Stimulated activated naive B cell treated with anti-CD40 and anti-IgM and Interleukin-4, amounts not matched to agents 10 μg/mL and 1 μg/mL and 100 μg/mL, for 72 hours (primary cell): ENCODE results near the gene PEX11G.

ENCODE experiments used
- ATAC-seq, 2 donors: fragments of 150-1000 bp; cut with Tn5 transposase; replicated peaks; 2 replicates each; pipeline ENCODE4 v1.10.0; 2021; ENCODE audit warnings: moderate library complexity in 1 of 2
- DNase-seq: peaks from one replicate; pipeline ENCODE4 v3.0.0; 2021
- H3K27ac Mint-ChIP-seq: one replicate; pipeline ENCODE4 v1.8.0; 2022; ENCODE audit warnings: mild to moderate bottlenecking, mixed read lengths
- H3K27me3 Mint-ChIP-seq, 2 donors: one replicate each; pipeline ENCODE4 v1.8.0; 2022; ENCODE audit warnings: mixed read lengths in 2 of 2
- H3K36me3 Mint-ChIP-seq, 2 donors: one replicate each; pipeline ENCODE4 v1.8.0; 2022; ENCODE audit warnings: mixed read lengths in 2 of 2, mild to moderate bottlenecking in 1 of 2
- H3K4me1 Mint-ChIP-seq, 2 donors: one replicate each; pipeline ENCODE4 v1.8.0; 2022; ENCODE audit warnings: mixed read lengths in 2 of 2, mild to moderate bottlenecking in 1 of 2
- H3K4me3 Mint-ChIP-seq, 2 donors: one replicate each; pipeline ENCODE4 v1.8.0; 2022; ENCODE audit warnings: mild to moderate bottlenecking in 2 of 2, mixed read lengths in 2 of 2, moderate library complexity in 1 of 2
- H3K9me3 Mint-ChIP-seq, 2 donors: one replicate each; pipeline ENCODE4 v1.8.0; 2022; ENCODE audit warnings: mixed read lengths in 2 of 2, mild to moderate bottlenecking in 1 of 2

Gene PEX11G

GRCh38 chr19:7515110-7515644 is 26.3 kb upstream of the PEX11G start:
- Mint-ChIP-seq H3K27ac (peak overlapping the region; percentile 83), H3K4me3 (peak overlapping the region; percentile 85 to 88), H3K36me3 (peaks cover 3 to 8% of the 10 kb centered on the region in 2 donors), H3K9me3 (no peaks in the 10 kb centered on the region), H3K4me1 (peaks cover 12 to 21% of the 10 kb centered on the region in 2 donors), H3K27me3 (peaks cover 0 to 7% of the 10 kb centered on the region in 2 donors)
- ATAC-seq (no peak), DNase-seq (no peak)

- H3K4me1 Mint-ChIP-seq: peaks cover 12 to 21% of the 10 kb centered on the region in 2 donors
- no peak for DNase-seq
- H3K27me3 Mint-ChIP-seq: peaks cover 7 to 18% of the 10 kb centered on the region in 2 donors
- peaks cover under 1 to 4% of the 10 kb centered on the region in 2 donors for H3K36me3 Mint-ChIP-seq
- no peak overlapping the region for H3K27ac Mint-ChIP-seq
- no peaks in the 10 kb centered on the region for H3K9me3 Mint-ChIP-seq
- no peak overlapping the region for H3K4me3 Mint-ChIP-seq
- ATAC-seq: no peak
These were observed 25.2 kb upstream of the PEX11G start for GRCh38 chr19:7513809-7514642.

DNA sequence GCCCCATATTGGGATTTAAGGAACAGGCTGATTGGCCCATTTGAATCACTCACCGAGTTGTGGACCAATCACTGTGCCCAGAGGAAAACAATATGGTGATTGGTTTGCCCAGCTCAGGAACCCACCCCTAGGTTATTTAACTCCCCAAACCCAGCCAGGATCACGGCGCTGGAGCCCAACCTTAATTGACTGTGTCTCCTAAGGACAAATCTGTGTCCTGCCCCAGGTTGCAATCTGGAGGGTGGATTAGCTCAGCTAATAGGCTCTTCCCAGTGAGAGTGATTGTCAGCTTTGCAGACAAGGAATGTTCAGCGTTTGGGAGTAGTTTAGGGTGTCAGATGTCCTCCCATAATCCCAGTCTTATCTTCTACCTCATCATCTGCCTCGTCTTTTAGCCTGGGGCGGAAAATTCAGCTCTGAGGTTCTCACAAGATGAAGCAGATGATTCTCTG is 23.6 kb upstream of the PEX11G start:
- no peaks in the 10 kb centered on the region for H3K36me3 Mint-ChIP-seq
- H3K4me1 Mint-ChIP-seq: peaks cover 14 to 24% of the 10 kb centered on the region in 2 donors
- no peak overlapping the region for H3K27ac Mint-ChIP-seq
- no peaks in the 10 kb centered on the region for H3K9me3 Mint-ChIP-seq
- peaks cover 19 to 29% of the 10 kb centered on the region in 2 donors for H3K27me3 Mint-ChIP-seq
- DNase-seq (no peak), ATAC-seq (no peak)
- H3K4me3 Mint-ChIP-seq: no peak overlapping the region

GRCh38 chr19:7509625-7510024 is 20.8 kb upstream of the PEX11G start:
- Mint-ChIP-seq H3K4me3 (no peak overlapping the region), H3K36me3 (peaks cover 0 to 4% of the 10 kb centered on the region in 2 donors), H3K27me3 (peaks cover 40 to 51% of the 10 kb centered on the region in 2 donors), H3K4me1 (peaks cover 12 to 26% of the 10 kb centered on the region in 2 donors), H3K9me3 (peaks cover 3 to 9% of the 10 kb centered on the region in 2 donors), H3K27ac (no peak overlapping the region)
- no peak for ATAC-seq
- DNase-seq: no peak

- ATAC-seq: peak; percentile 52 to 63
- no peak for DNase-seq
- Mint-ChIP-seq H3K27me3 (peaks cover 47 to 64% of the 10 kb centered on the region in 2 donors), H3K27ac (no peak overlapping the region), H3K4me1 (peaks cover 12 to 26% of the 10 kb centered on the region in 2 donors), H3K9me3 (peaks cover 3 to 9% of the 10 kb centered on the region in 2 donors), H3K4me3 (no peak overlapping the region), H3K36me3 (peaks cover 0 to 4% of the 10 kb centered on the region in 2 donors)
These were observed 19.0 kb upstream of the PEX11G start for GRCh38 chr19:7507884-7508283.

- Mint-ChIP-seq H3K36me3 (peaks cover 0 to 4% of the 10 kb centered on the region in 2 donors), H3K4me3 (peak overlapping the region; percentile 30 to 52), H3K4me1 (peaks cover 12 to 26% of the 10 kb centered on the region in 2 donors), H3K27ac (no peak overlapping the region), H3K9me3 (peaks cover 3 to 9% of the 10 kb centered on the region in 2 donors), H3K27me3 (peaks cover 52 to 68% of the 10 kb centered on the region in 2 donors)
- DNase-seq (peak; percentile 44), ATAC-seq (peak; percentile 81 to 87)
These were observed 17.8 kb upstream of the PEX11G start for GRCh38 chr19:7506385-7507328.

DNA sequence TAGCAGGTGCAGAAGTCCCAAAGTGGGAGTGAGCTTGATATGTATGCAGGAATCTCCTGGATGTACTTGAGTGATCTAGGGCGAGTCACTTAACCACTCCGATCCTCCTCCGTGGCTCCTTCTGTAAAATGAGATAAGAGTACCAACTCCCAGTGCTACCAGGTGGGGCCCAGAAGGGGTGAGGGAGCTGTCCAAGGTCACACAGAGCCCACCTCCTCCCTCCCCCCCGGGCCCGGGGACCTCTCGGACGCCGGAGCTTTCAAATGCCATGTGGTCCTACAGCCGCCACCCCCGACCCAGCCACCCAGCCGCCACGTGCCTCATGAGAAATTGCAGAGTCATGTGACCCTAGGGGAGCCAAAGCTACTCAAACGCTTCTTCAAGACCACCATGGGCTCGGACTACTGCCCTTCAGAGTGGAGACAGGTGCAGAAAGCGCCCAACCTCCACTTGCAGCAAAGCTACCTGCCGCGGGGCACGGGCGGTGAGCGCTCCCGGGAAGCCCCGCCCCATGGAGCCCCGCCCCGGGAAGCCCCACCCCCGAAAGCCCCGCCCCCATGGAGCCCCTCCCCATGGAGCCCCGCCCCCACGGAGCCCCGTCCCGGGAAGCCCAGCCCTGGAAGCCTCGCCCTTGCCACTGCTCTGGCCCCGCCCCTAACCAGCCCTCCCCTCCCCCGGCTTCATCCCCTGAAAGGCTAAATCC is 17.0 kb upstream of the PEX11G start:
- ATAC-seq (peak; percentile 31 to 49), DNase-seq (no peak)
- Mint-ChIP-seq H3K4me3 (peak overlapping the region; percentile 52 to 55), H3K27ac (peak overlapping the region; percentile 37), H3K27me3 (peaks cover 58 to 77% of the 10 kb centered on the region in 2 donors), H3K36me3 (peaks cover 2 to 4% of the 10 kb centered on the region in 2 donors), H3K9me3 (peaks cover 3 to 9% of the 10 kb centered on the region in 2 donors), H3K4me1 (peaks cover 14 to 31% of the 10 kb centered on the region in 2 donors)

GRCh38 chr19:7505288-7505681 is 16.4 kb upstream of the PEX11G start:
- H3K27me3 Mint-ChIP-seq: peaks cover 58 to 79% of the 10 kb centered on the region in 2 donors

GRCh38 chr19:7504684-7505083 is 15.8 kb upstream of the PEX11G start:
- Mint-ChIP-seq H3K4me1 (peaks cover 14 to 31% of the 10 kb centered on the region in 2 donors), H3K36me3 (peaks cover 2 to 4% of the 10 kb centered on the region in 2 donors), H3K9me3 (peaks cover 3 to 9% of the 10 kb centered on the region in 2 donors), H3K27ac (no peak overlapping the region), H3K4me3 (no peak overlapping the region), H3K27me3 (peaks cover 61 to 74% of the 10 kb centered on the region in 2 donors)
- DNase-seq (no peak), ATAC-seq (no peak)

More at GRCh38 chr19:7505288-7505681, 16.4 kb upstream of the PEX11G start:
- H3K27ac Mint-ChIP-seq: peak overlapping the region; percentile 37
- peak overlapping the region in 1 of 2 donors; percentile 55 for H3K4me3 Mint-ChIP-seq
- ATAC-seq: no peak
- H3K9me3 Mint-ChIP-seq: peaks cover 3 to 9% of the 10 kb centered on the region in 2 donors
- DNase-seq: no peak
- peaks cover 2 to 4% of the 10 kb centered on the region in 2 donors for H3K36me3 Mint-ChIP-seq
- peaks cover 14 to 31% of the 10 kb centered on the region in 2 donors for H3K4me1 Mint-ChIP-seq

GRCh38 chr19:7502552-7502951 is 13.7 kb upstream of the PEX11G start:
- Mint-ChIP-seq H3K27me3 (peaks cover 64 to 70% of the 10 kb centered on the region in 2 donors), H3K4me3 (no peak overlapping the region), H3K36me3 (peaks cover 2 to 4% of the 10 kb centered on the region in 2 donors), H3K9me3 (peaks cover 3 to 9% of the 10 kb centered on the region in 2 donors), H3K4me1 (peaks cover 15 to 26% of the 10 kb centered on the region in 2 donors), H3K27ac (no peak overlapping the region)
- DNase-seq (no peak), ATAC-seq (no peak)

DNA sequence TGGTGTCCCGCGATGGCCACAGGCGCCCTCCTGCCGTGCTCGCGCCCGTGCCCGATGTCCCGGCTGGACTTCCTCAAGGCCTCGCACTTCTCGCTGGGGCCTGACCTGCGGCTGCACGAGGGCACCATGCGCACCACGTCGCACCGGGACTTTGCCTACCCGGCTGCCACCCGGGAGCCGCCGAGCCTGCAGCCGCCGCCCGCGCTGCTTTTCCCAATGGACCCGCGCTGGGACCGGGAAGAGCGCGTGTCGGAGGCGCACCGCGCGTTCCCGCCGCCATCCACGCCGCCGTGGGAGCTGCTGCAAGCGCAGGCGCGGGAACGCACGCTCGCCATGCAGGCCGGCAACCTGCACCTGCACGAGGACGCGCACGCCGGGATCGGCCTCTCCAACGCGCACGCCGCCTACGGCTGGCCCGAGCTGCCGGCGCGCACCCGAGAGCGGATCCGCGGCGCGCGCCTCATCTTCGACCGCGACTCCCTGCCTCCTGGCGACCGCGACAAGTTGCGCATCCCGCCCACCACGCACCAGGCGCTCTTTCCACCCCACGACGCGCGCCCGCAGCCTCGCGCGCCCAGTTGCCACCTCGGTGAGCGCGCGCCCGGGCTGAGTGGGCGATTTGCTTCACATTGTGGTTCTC is 12.1 kb upstream of the PEX11G start:
- H3K4me3 Mint-ChIP-seq: peak overlapping the region; percentile 71 to 84
- H3K27me3 Mint-ChIP-seq: peaks cover 61 to 68% of the 10 kb centered on the region in 2 donors
- ATAC-seq (peak; percentile 59 to 62), DNase-seq (no peak)
- no peak overlapping the region for H3K27ac Mint-ChIP-seq
- no peaks in the 10 kb centered on the region for H3K9me3 Mint-ChIP-seq
- peaks cover 0 to 2% of the 10 kb centered on the region in 2 donors for H3K36me3 Mint-ChIP-seq
- peaks cover 10 to 14% of the 10 kb centered on the region in 2 donors for H3K4me1 Mint-ChIP-seq

GRCh38 chr19:7497292-7497691 is 8.5 kb upstream of the PEX11G start:
- no peak overlapping the region for H3K27ac Mint-ChIP-seq
- no peak for DNase-seq
- peaks cover 0 to 2% of the 10 kb centered on the region in 2 donors for H3K36me3 Mint-ChIP-seq
- H3K4me1 Mint-ChIP-seq: peaks cover 5 to 8% of the 10 kb centered on the region in 2 donors
- ATAC-seq: peak; percentile 48 to 67
- H3K27me3 Mint-ChIP-seq: peaks cover 52 to 64% of the 10 kb centered on the region in 2 donors
- H3K4me3 Mint-ChIP-seq: no peak overlapping the region
- H3K9me3 Mint-ChIP-seq: no peaks in the 10 kb centered on the region
